Ishikawa (cell line): Measurements from ENCODE around the gene ARIH1.

Source experiments
- CEBPB ChIP-seq: IDR thresholded peaks from 2 replicates; pipeline ENCODE4 v1.6.1; 2012
- EP300 ChIP-seq: IDR thresholded peaks from 2 replicates; pipeline ENCODE4 v1.6.1; 2012; ENCODE audit warnings: borderline replicate concordance
- FOXM1 ChIP-seq: IDR thresholded peaks from 2 replicates; pipeline ENCODE4 v1.6.1; 2012; ENCODE audit warnings: low read depth, borderline replicate concordance
- MAX ChIP-seq: IDR thresholded peaks from 2 replicates; pipeline ENCODE4 v1.6.1; 2012
- NFIC ChIP-seq: IDR thresholded peaks from 2 replicates; pipeline ENCODE4 v1.6.1; 2012
- TAF1 ChIP-seq: IDR thresholded peaks from 2 replicates; pipeline ENCODE4 v1.6.1; 2012; ENCODE audit warnings: low read depth, mild to moderate bottlenecking
- TCF12 ChIP-seq: IDR thresholded peaks from 2 replicates; pipeline ENCODE4 v1.6.1; 2012; ENCODE audit warnings: low read depth
- USF1 ChIP-seq: IDR thresholded peaks from 2 replicates; pipeline ENCODE4 v1.6.1; 2012
- ZBTB7A ChIP-seq: IDR thresholded peaks from 2 replicates; pipeline ENCODE4 v1.6.1; 2012; ENCODE audit warnings: low read depth

Gene ARIH1

GRCh38 chr15:72609862-72610261, 135.7 kb downstream of the ARIH1 start:
- TF ChIP-seq NFIC (no peak), TAF1 (no peak)

- TF ChIP-seq TAF1 (no peak), EP300 (no peak), TCF12 (no peak), NFIC (no peak), MAX (no peak), FOXM1 (no peak)
These were observed 140.8 kb downstream of the ARIH1 start for GRCh38 chr15:72614810-72615532.

- TF ChIP-seq NFIC (no peak), CEBPB (no peak), ZBTB7A (no peak)
These were observed 142.5 kb downstream of the ARIH1 start for GRCh38 chr15:72616491-72617210.

- peak; percentile 75 for TF ChIP-seq USF1
- peak; percentile 34; the same call in 1 of the 2 replicates for TF ChIP-seq TAF1
- TF ChIP-seq MAX, result 0 out of 2 replicates have a peak, but pooled peaks have one; percentile 17
These were observed 162.6 kb downstream of the ARIH1 start for GRCh38 chr15:72636519-72637282.
